Measurements from ENCODE around the gene PIP4K2C. TPM values are rescaled to one million over a fixed set of nuclear protein-coding genes. Genes with fewer than 3 reads are reported as not detected.
"Not testable (repeated sequence)": the region's sequence is repeated elsewhere in the genome, so short reads cannot be mapped to it uniquely, and the experiment has no call there.

Gene PIP4K2C
- total and polyA plus RNA-seq, 2 experiments from 2014 or later: 10.8 to 30.6 TPM

- not testable (repeated sequence) for H2AFZ ChIP-seq; H3K4me2 ChIP-seq; H3K4me3 Mint-ChIP-seq; H3K9me2 ChIP-seq (ENCODE audit: insufficient read depth); H3K36me3 ChIP-seq (ENCODE audit: insufficient read depth); ATAC-seq; H4K20me1 ChIP-seq (replicated peaks; ENCODE audit: insufficient read depth); H3K4me3 ChIP-seq; H3K27ac Mint-ChIP-seq; DNase-seq (ENCODE audit: low spot score); H3K27ac ChIP-seq (ENCODE audit: low read depth); H3K79me2 ChIP-seq (replicated peaks; ENCODE audit: insufficient read depth); H3K9me3 Mint-ChIP-seq
- Histone ChIP-seq H3K4me1 (ENCODE audit: insufficient read depth) (peaks cover 28% of the 10 kb centered on the region), H3K27me3 (ENCODE audit: insufficient read depth) (peaks cover 100% of the 10 kb centered on the region), H3F3A (replicated peaks; ENCODE audit: low read depth) (0 out of 2 replicates have a peak, but pooled peaks cover 13% of the 10 kb centered on the region)
- peaks cover 96% of the 10 kb centered on the region for H3K27me3 Mint-ChIP-seq (ENCODE audit: insufficient read depth, low read depth, poor library complexity)
- peaks cover 20% of the 10 kb centered on the region; the same call in 2 of the 3 replicates for H3K36me3 Mint-ChIP-seq (ENCODE audit: low read depth)
- H3K4me1 Mint-ChIP-seq: peaks cover 31% of the 10 kb centered on the region
- peak; percentile 12 for TF ChIP-seq EZH2 (IDR thresholded peaks at IDR 0.05; ENCODE audit: low read depth, unreplicated experiment)
These were observed 27.4 kb downstream of the PIP4K2C start for GRCh38 chr12:57618431-57618830.

- no peaks in the 10 kb centered on the region for H3K79me2 ChIP-seq (replicated peaks; ENCODE audit: insufficient read depth)
- ATAC-seq (no peak), DNase-seq (ENCODE audit: low spot score) (no peak)
- peak overlapping the region; percentile 59 for H3K4me3 ChIP-seq
- TF ChIP-seq EZH2phosphoT487 (IDR thresholded peaks at IDR 0.05; ENCODE audit: unreplicated experiment) (peak; percentile 75), EZH2 (IDR thresholded peaks at IDR 0.05; ENCODE audit: low read depth, unreplicated experiment) (peak; percentile 94), CREB1 (CRISPR knock-in tag; IDR thresholded peaks at IDR 0.05; ENCODE audit: low read depth) (no peak), POLR2AphosphoS5 (IDR thresholded peaks at IDR 0.05; ENCODE audit: low read depth) (no peak), NANOG (IDR thresholded peaks at IDR 0.05; ENCODE audit: borderline replicate concordance) (no peak)
- peaks cover 8% of the 10 kb centered on the region for H4K20me1 ChIP-seq (replicated peaks; ENCODE audit: insufficient read depth)
- Mint-ChIP-seq H3K9me3 (no peaks in the 10 kb centered on the region), H3K4me3 (peak overlapping the region; percentile 67), H3K36me3 (ENCODE audit: low read depth) (peaks cover 20% of the 10 kb centered on the region; the same call in 2 of the 3 replicates), H3K4me1 (peaks cover 27% of the 10 kb centered on the region), H3K27ac (no peak overlapping the region), H3K27me3 (ENCODE audit: insufficient read depth, low read depth, poor library complexity) (peaks cover 97% of the 10 kb centered on the region)
- H3K27ac ChIP-seq (ENCODE audit: low read depth): no peak overlapping the region
- peaks cover 4% of the 10 kb centered on the region; the same call in 1 of the 2 replicates for H3K36me3 ChIP-seq (ENCODE audit: insufficient read depth)
- H3K9me2 ChIP-seq (ENCODE audit: insufficient read depth): no peaks in the 10 kb centered on the region
- H3F3A ChIP-seq (replicated peaks; ENCODE audit: low read depth): 0 out of 2 replicates have a peak, but pooled peaks cover 13% of the 10 kb centered on the region
- peaks cover 100% of the 10 kb centered on the region for H3K27me3 ChIP-seq (ENCODE audit: insufficient read depth)
- H3K4me2 ChIP-seq: peak overlapping the region; percentile 87
- peaks cover 26% of the 10 kb centered on the region for H3K4me1 ChIP-seq (ENCODE audit: insufficient read depth)
- H2AFZ ChIP-seq: peak overlapping the region; percentile 56; the same call in 1 of the 2 replicates
These were observed 28.0 kb downstream of the PIP4K2C start for GRCh38 chr12:57618966-57619433.

GRCh38 chr12:57619434-57620244, 28.6 kb downstream of the PIP4K2C start:
- ATAC-seq: peak; percentile 52

More at GRCh38 chr12:57619434-57620244, 28.6 kb downstream of the PIP4K2C start:
- peaks cover 4% of the 10 kb centered on the region; the same call in 1 of the 2 replicates for H3K36me3 ChIP-seq (ENCODE audit: insufficient read depth)
- peaks cover 17% of the 10 kb centered on the region; the same call in 2 of the 3 replicates for H3K36me3 Mint-ChIP-seq (ENCODE audit: low read depth)
- peak overlapping the region; percentile 87 for H3K4me2 ChIP-seq
- peak overlapping the region; percentile 56 for H2AFZ ChIP-seq
- no peak for TF ChIP-seq POLR2AphosphoS5 (IDR thresholded peaks at IDR 0.05; ENCODE audit: low read depth)
- TF ChIP-seq EZH2 (IDR thresholded peaks at IDR 0.05; ENCODE audit: low read depth, unreplicated experiment): peak; percentile 74
- H3K4me3 ChIP-seq: peak overlapping the region; percentile 59
- peaks cover 22% of the 10 kb centered on the region for H3K4me1 Mint-ChIP-seq
- H3K4me3 Mint-ChIP-seq: peak overlapping the region; percentile 67
- peaks cover 97% of the 10 kb centered on the region for H3K27me3 Mint-ChIP-seq (ENCODE audit: insufficient read depth, low read depth, poor library complexity)
- H3K27ac Mint-ChIP-seq: no peak overlapping the region
- H3K9me3 Mint-ChIP-seq: no peaks in the 10 kb centered on the region
- 0 out of 2 replicates have a peak, but pooled peaks cover 13% of the 10 kb centered on the region for H3F3A ChIP-seq (replicated peaks; ENCODE audit: low read depth)
- peaks cover 8% of the 10 kb centered on the region for H4K20me1 ChIP-seq (replicated peaks; ENCODE audit: insufficient read depth)
- H3K27ac ChIP-seq (ENCODE audit: low read depth): no peak overlapping the region
- H3K27me3 ChIP-seq (ENCODE audit: insufficient read depth): peaks cover 100% of the 10 kb centered on the region
- no peaks in the 10 kb centered on the region for H3K79me2 ChIP-seq (replicated peaks; ENCODE audit: insufficient read depth)
- H3K4me1 ChIP-seq (ENCODE audit: insufficient read depth): peaks cover 24% of the 10 kb centered on the region
- H3K9me2 ChIP-seq (ENCODE audit: insufficient read depth): no peaks in the 10 kb centered on the region
- peak; percentile 66 for DNase-seq (ENCODE audit: low spot score)
